Stromal cell of bone marrow (primary cell): ENCODE measurements around the gene SLU7.
A peak's percentile ranks its signal among the peaks of the same experiment; 100 is the strongest.

Experiments used
- DNase-seq: peaks from one replicate; pipeline ENCODE4 v3.0.0-alpha.2; 2012; ENCODE audit warnings: low read depth

The SLU7 gene

GRCh38 chr5:160419458-160420330, 813 bp upstream of the SLU7 start:
- no peak for DNase-seq

GRCh38 chr5:160399402-160400353, 19.2 kb downstream of the SLU7 start, which contains the start of gene FAM200C:
FAM200C (minus strand) TSS chr5:160400054; CDS start chr5:160395490, 4,564 bp downstream.
- DNase-seq = peak; percentile 84

GRCh38 chr5:160398806-160399205, 20.1 kb downstream of the SLU7 start:
- DNase-seq = no peak

GRCh38 chr5:160397492-160397891, 21.4 kb downstream of the SLU7 start:
- DNase-seq = no peak

- no peak for DNase-seq
These were observed 23.8 kb downstream of the SLU7 start for GRCh38 chr5:160395111-160395510.

- peak; percentile 18 for DNase-seq
These were observed 27.8 kb downstream of the SLU7 start for GRCh38 chr5:160390787-160391696.

GRCh38 chr5:160387445-160387844, 31.4 kb downstream of the SLU7 start:
- no peak for DNase-seq

GRCh38 chr5:160385496-160385895, 33.4 kb downstream of the SLU7 start:
- no peak for DNase-seq

- DNase-seq = no peak
These were observed 34.2 kb downstream of the SLU7 start for GRCh38 chr5:160384681-160385080.

GRCh38 chr5:160382346-160382745, 36.5 kb downstream of the SLU7 start:
- DNase-seq = no peak

- no peak for DNase-seq
These were observed 38.8 kb downstream of the SLU7 start for GRCh38 chr5:160380041-160380440.

- no peak for DNase-seq
These were observed 39.4 kb downstream of the SLU7 start for GRCh38 chr5:160379511-160379910.

GRCh38 chr5:160378330-160378729, 40.6 kb downstream of the SLU7 start:
- no peak for DNase-seq

- no peak for DNase-seq
These were observed 41.2 kb downstream of the SLU7 start for GRCh38 chr5:160377651-160378050.

GRCh38 chr5:160376416-160376815, 42.5 kb downstream of the SLU7 start:
- no peak for DNase-seq

- no peak for DNase-seq
These were observed 43.2 kb downstream of the SLU7 start for GRCh38 chr5:160375701-160376100.

GRCh38 chr5:160375166-160375565, 43.7 kb downstream of the SLU7 start:
- DNase-seq = no peak

- no peak for DNase-seq
These were observed 47.6 kb downstream of the SLU7 start for GRCh38 chr5:160371294-160371693.

- DNase-seq = no peak
These were observed 48.2 kb downstream of the SLU7 start for GRCh38 chr5:160370713-160371034.

- peak; percentile 47 for DNase-seq
These were observed 48.7 kb downstream of the SLU7 start, which contains the start of gene C1QTNF2 for GRCh38 chr5:160369990-160370712. C1QTNF2 (minus strand) TSS chr5:160370626; CDS start chr5:160355011, 15,615 bp downstream.

GRCh38 chr5:160367885-160368284, 51.0 kb downstream of the SLU7 start:
- DNase-seq = no peak
